CD14-positive monocyte (primary cell): Measurements from ENCODE around the gene GAS6. TPM values are rescaled to one million over a fixed set of nuclear protein-coding genes. Genes with fewer than 3 reads are reported as not detected.
A peak's percentile ranks its signal among the peaks of the same experiment; 100 is the strongest.

ENCODE experiments used
- DNase-seq, 3 donors: peaks; one replicate each; pipeline ENCODE4 v3.0.0-alpha.2; 2011 to 2022
- H2AFZ ChIP-seq: 2 replicates; pipeline ENCODE4 v1.6.0; 2012; ENCODE audit warnings: mild to moderate bottlenecking, low read depth, low read length, inconsistent platforms; ENCODE audit not compliant: insufficient read depth, poor library complexity, severe bottlenecking
- H3K27ac ChIP-seq, 2 donors: 1 replicate in 1 of 2; 2 replicates in 1 of 2; pipeline ENCODE4 v1.5.1; 2012 to 2013; ENCODE audit warnings: low read length in 2 of 2, control low read depth in 1 of 2, inconsistent platforms in 1 of 2, low read depth in 1 of 2, mild to moderate bottlenecking in 1 of 2
- H3K27me3 ChIP-seq, 2 donors: one replicate each; pipeline versions ENCODE4 v1.6.0 to v1.6.1; 2011 to 2013; ENCODE audit warnings: low read length in 2 of 2; ENCODE audit not compliant: control insufficient read depth in 2 of 2, insufficient read depth in 2 of 2
- H3K36me3 ChIP-seq, 2 donors: replicated peaks in 1 of 2; 1 replicate in 1 of 2; 2 replicates in 1 of 2; pipeline versions ENCODE4 v1.5.1 to v1.6.1; 2012 to 2013; ENCODE audit warnings: low read length in 2 of 2, control low read depth in 1 of 2, inconsistent platforms in 1 of 2, mild to moderate bottlenecking in 1 of 2; ENCODE audit not compliant: insufficient read depth in 2 of 2, control insufficient read depth in 1 of 2
- H3K4me1 ChIP-seq, 2 donors: 1 replicate in 1 of 2; 2 replicates in 1 of 2; pipeline versions ENCODE4 v1.5.1 to v1.6.1; 2012 to 2013; ENCODE audit warnings: low read length in 2 of 2, control low read depth in 1 of 2, inconsistent platforms in 1 of 2, mild to moderate bottlenecking in 1 of 2, moderate library complexity in 1 of 2; ENCODE audit not compliant: insufficient read depth in 2 of 2, control insufficient read depth in 1 of 2
- H3K4me2 ChIP-seq: replicated peaks from 2 replicates; pipeline ENCODE3; 2012; ENCODE audit warnings: low read length, moderate library complexity, mild to moderate bottlenecking; ENCODE audit not compliant: poor library complexity, severe bottlenecking; ENCODE audit errors: extremely low read depth
- H3K4me3 ChIP-seq, 3 experiments: fragments of 200-600 bp in 1 of 3; sonication (generic) in 1 of 3; replicated peaks in 1 of 3; 1 replicate in 2 of 3; 2 replicates in 1 of 3; pipeline ENCODE4 v1.5.1; 2011 to 2013; ENCODE audit warnings: low read length in 3 of 3, mild to moderate bottlenecking in 3 of 3, control low read depth in 2 of 3, low read depth in 2 of 3, inconsistent platforms in 1 of 3, moderate library complexity in 1 of 3
- H3K79me2 ChIP-seq: 2 replicates; pipeline ENCODE4 v1.6.0; 2012; ENCODE audit warnings: mild to moderate bottlenecking, control low read depth, inconsistent platforms, low read length, moderate library complexity; ENCODE audit not compliant: insufficient read depth
- H3K9ac ChIP-seq: 2 replicates; pipeline ENCODE4 v1.6.0; 2017; ENCODE audit warnings: low read length, mild to moderate bottlenecking; ENCODE audit not compliant: insufficient read depth, poor library complexity, severe bottlenecking
- H3K9me3 ChIP-seq, 2 donors: replicated peaks in 1 of 2; 1 replicate in 1 of 2; 2 replicates in 1 of 2; pipeline versions ENCODE4 v1.5.1 to v1.6.1; 2012 to 2013; ENCODE audit warnings: low read length in 2 of 2, control low read depth in 1 of 2; ENCODE audit not compliant: control insufficient read depth in 1 of 2, insufficient read depth in 1 of 2
- H4K20me1 ChIP-seq: 2 replicates; pipeline ENCODE4 v1.6.0; 2012; ENCODE audit warnings: mild to moderate bottlenecking, low read length, control low read depth, moderate library complexity; ENCODE audit not compliant: insufficient read depth
- H3K27ac Mint-ChIP-seq, 7 donors: one replicate each; pipeline ENCODE4 v1.8.0; 2020; ENCODE audit warnings: mild to moderate bottlenecking in 7 of 7, mixed read lengths in 7 of 7, moderate library complexity in 6 of 7, inconsistent platforms in 2 of 7
- H3K27me3 Mint-ChIP-seq, 3 donors: one replicate each; pipeline ENCODE4 v1.8.0; 2021 to 2022; ENCODE audit warnings: low read depth in 3 of 3, mild to moderate bottlenecking in 3 of 3, mixed read lengths in 3 of 3, moderate library complexity in 3 of 3, inconsistent platforms in 1 of 3
- H3K36me3 Mint-ChIP-seq, 2 donors: one replicate each; pipeline ENCODE4 v1.8.0; 2020; ENCODE audit warnings: mixed read lengths in 2 of 2, inconsistent platforms in 1 of 2, mild to moderate bottlenecking in 1 of 2
- H3K4me1 Mint-ChIP-seq: one replicate; pipeline ENCODE4 v1.8.0; 2020; ENCODE audit warnings: mild to moderate bottlenecking, mixed read lengths
- H3K4me3 Mint-ChIP-seq, 2 donors: one replicate each; pipeline ENCODE4 v1.8.0; 2020; ENCODE audit warnings: mild to moderate bottlenecking in 2 of 2, mixed read lengths in 2 of 2, moderate library complexity in 1 of 2
- H3K9me3 Mint-ChIP-seq, 7 donors: one replicate each; pipeline ENCODE4 v1.8.0; 2020 to 2022; ENCODE audit warnings: mixed read lengths in 7 of 7, mild to moderate bottlenecking in 6 of 7, moderate library complexity in 6 of 7, inconsistent platforms in 2 of 7
- CTCF ChIP-seq: fragments of 200-600 bp; IDR thresholded peaks from one replicate; pipeline ENCODE4 v1.8.0; 2022; ENCODE audit warnings: antibody characterized with exemption, mild to moderate bottlenecking
- whole genome bisulfite sequencing: methylation state at CpG from one replicate; pipeline ENCODE4 v1.1.5; 2013; ENCODE audit warnings: missing lambda C conversion rate; ENCODE audit not compliant: insufficient coverage; 5-methylcytosine and 5-hydroxymethylcytosine counted together
- intact Hi-C, 2 donors: fragments of 100-400 bp; cut with micrococcal nuclease; formaldehyde crosslinking; loops; one replicate each; pipeline versions ENCODE4 v1.15.0 to v1.15.1; 2023
- polyA plus RNA-seq, 3 donors: library from polyadenylated mRNA; depleted of rRNA in 1 of 3; unstranded in 2 of 3; stranded (reverse) in 1 of 3; fragments of 300-500 nt in 2 of 3; fragments of >200 nt in 1 of 3; fragmentation: Illumina TruSeq in 2 of 3; gene quantifications; 1 replicate in 2 of 3; 2 replicates in 1 of 3; pipeline ENCODE4 v1.2.3, GENCODE V29; 2012 to 2021

GAS6 gene
- polyA plus RNA-seq, 3 donors: 1.8 to 7.5 (median 1.9) TPM

GRCh38 chr13:113856716-113857065 is 7.2 kb downstream of the GAS6 start:
- TF ChIP-seq CTCF: no peak

GRCh38 chr13:113855931-113856715 is 7.8 kb downstream of the GAS6 start:
- intact Hi-C loops: no loop called here
- H2AFZ ChIP-seq: no peak overlapping the region
- Mint-ChIP-seq H3K27ac (no peak overlapping the region), H3K9me3 (peaks cover 0 to 7% (median 5%) of the 10 kb centered on the region in 7 donors), H3K4me3 (no peak overlapping the region), H3K36me3 (peaks cover 4 to 11% of the 10 kb centered on the region in 2 donors), H3K4me1 (peaks cover 17% of the 10 kb centered on the region), H3K27me3 (peaks cover 10 to 17% (median 13%) of the 10 kb centered on the region in 3 donors)
- no peak overlapping the region for H3K9ac ChIP-seq
- WGBS: 95% methylated on average over 18 of the region's 25 CpGs
- H3K4me3 ChIP-seq: no peak overlapping the region
- H3K9me3 ChIP-seq: no peaks in the 10 kb centered on the region
- H3K4me1 ChIP-seq: peaks cover 12 to 20% of the 10 kb centered on the region in 2 donors
- TF ChIP-seq CTCF: no peak
- H3K79me2 ChIP-seq: no peaks in the 10 kb centered on the region
- DNase-seq: no peak
- no peak overlapping the region for H3K27ac ChIP-seq
- no peaks in the 10 kb centered on the region for H4K20me1 ChIP-seq
- H3K4me2 ChIP-seq: no peak overlapping the region
- no peaks in the 10 kb centered on the region for H3K27me3 ChIP-seq
- H3K36me3 ChIP-seq: no peaks in the 10 kb centered on the region

More at GRCh38 chr13:113856716-113857065, 7.2 kb downstream of the GAS6 start:
- H3K4me3 Mint-ChIP-seq: no peak overlapping the region
- H3K27ac Mint-ChIP-seq: peak overlapping the region in 1 of 7 donors; percentile 40
- 95% methylated on average over 9 of the region's 9 CpGs for WGBS
- Histone ChIP-seq H3K36me3 (no peaks in the 10 kb centered on the region), H3K27me3 (no peaks in the 10 kb centered on the region), H3K27ac (no peak overlapping the region), H3K9me3 (no peaks in the 10 kb centered on the region), H2AFZ (no peak overlapping the region), H3K79me2 (no peaks in the 10 kb centered on the region), H3K4me3 (no peak overlapping the region), H4K20me1 (no peaks in the 10 kb centered on the region), H3K9ac (no peak overlapping the region), H3K4me2 (no peak overlapping the region), H3K4me1 (peaks cover 12 to 20% of the 10 kb centered on the region in 2 donors)
- peaks cover 8 to 14% of the 10 kb centered on the region in 2 donors for H3K36me3 Mint-ChIP-seq
- H3K4me1 Mint-ChIP-seq: peaks cover 21% of the 10 kb centered on the region
- intact Hi-C loops: no loop called here
- H3K27me3 Mint-ChIP-seq: peaks cover 10 to 17% (median 17%) of the 10 kb centered on the region in 3 donors
- DNase-seq: no peak
- H3K9me3 Mint-ChIP-seq: peaks cover 0 to 7% (median 5%) of the 10 kb centered on the region in 7 donors
